Medulla oblongata (tissue), 1 donor: ENCODE data around the gene NELFE.
"Not testable (repeated sequence)": the region's sequence is repeated elsewhere in the genome, so short reads cannot be mapped to it uniquely, and the experiment has no call there.

ENCODE experiments used
- DNase-seq: peaks from one replicate; pipeline ENCODE4 v3.0.0-alpha.2; 2015; ENCODE audit errors: extremely low spot score

The NELFE gene, protein sequence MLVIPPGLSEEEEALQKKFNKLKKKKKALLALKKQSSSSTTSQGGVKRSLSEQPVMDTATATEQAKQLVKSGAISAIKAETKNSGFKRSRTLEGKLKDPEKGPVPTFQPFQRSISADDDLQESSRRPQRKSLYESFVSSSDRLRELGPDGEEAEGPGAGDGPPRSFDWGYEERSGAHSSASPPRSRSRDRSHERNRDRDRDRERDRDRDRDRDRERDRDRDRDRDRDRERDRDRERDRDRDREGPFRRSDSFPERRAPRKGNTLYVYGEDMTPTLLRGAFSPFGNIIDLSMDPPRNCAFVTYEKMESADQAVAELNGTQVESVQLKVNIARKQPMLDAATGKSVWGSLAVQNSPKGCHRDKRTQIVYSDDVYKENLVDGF

DNA sequence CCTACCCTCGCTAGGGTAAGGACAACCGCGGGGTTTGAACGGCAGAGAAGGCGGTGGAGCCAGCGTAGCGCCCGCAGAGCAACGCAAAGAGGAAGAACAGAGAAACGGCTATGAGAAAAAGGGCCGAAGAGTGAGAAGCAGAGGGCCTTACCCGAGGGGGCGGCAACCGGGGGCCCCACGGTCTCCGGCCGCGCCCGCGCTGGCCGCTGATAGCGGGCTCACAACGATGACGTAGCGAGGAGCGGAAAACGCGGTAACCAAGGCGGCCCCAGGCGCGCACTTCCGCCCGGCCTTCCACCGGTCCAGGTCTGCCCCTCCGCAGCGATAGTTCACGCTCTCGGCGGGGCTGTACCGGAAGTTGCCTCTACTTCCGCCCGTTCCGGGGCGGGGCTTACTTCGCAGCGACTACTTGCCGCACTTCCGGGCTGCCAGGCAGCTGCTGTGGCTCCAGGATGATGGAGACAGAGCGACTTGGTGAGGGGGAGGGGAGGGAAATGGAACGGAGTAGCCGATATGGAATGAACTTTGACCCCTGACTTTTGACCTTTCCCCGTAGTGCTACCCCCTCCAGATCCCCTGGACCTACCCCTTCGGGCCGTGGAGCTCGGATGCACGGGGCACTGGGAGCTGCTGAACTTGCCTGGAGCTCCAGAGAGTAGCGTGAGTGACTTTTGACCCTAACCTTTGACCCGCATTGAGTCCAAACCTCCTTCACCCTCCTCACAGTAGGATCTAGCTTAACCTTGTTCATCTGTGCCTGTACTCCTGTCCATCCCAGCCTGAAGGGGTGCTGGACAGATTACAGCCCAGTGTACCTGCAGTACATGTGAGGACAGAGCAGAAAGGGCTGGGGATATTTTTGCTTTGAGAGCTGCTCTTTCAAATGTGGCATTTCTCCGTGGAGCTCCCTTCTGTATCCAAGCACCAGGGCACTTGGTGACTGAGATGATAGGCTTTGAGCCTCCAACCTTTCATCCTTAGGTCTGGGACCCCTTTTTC, at the start of gene NELFE, which contains the start of gene SKIC2:
NELFE (minus strand) TSS at position 231 of the 999 bp plus-strand sequence. CDS start 525 bp downstream, outside the sequence.
SKIC2 (plus strand) TSS at position 435 of the 999 bp plus-strand sequence; CDS start at position 453, 18 bp downstream.
- peak; percentile 99 for DNase-seq

DNA sequence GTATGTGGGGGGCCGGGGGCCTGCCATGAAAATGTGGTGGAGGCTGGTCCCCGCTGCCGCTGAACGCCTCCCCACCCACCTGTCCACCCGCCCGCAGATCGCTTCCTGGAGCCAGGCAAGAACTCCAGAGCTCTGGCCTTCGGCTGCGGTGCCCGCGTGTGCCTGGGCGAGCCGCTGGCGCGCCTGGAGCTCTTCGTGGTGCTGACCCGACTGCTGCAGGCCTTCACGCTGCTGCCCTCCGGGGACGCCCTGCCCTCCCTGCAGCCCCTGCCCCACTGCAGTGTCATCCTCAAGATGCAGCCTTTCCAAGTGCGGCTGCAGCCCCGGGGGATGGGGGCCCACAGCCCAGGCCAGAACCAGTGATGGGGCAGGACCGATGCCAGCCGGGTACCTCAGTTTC, 49.3 kb upstream of the NELFE start:
- not testable (repeated sequence) for DNase-seq

DNA sequence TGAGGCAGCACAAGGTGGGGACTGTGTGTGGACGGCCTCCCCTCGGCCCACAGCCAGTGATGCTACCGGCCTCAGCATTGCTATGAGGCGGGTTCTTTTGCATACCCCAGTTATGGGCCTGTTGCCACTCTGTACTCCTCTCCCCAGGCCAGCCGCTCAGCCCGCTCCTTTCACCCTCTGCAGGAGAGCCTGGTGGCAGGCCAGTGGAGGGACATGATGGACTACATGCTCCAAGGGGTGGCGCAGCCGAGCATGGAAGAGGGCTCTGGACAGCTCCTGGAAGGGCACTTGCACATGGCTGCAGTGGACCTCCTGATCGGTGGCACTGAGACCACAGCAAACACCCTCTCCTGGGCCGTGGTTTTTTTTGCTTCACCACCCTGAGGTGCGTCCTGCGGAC, 48.3 kb upstream of the NELFE start:
- DNase-seq = not testable (repeated sequence)

DNA sequence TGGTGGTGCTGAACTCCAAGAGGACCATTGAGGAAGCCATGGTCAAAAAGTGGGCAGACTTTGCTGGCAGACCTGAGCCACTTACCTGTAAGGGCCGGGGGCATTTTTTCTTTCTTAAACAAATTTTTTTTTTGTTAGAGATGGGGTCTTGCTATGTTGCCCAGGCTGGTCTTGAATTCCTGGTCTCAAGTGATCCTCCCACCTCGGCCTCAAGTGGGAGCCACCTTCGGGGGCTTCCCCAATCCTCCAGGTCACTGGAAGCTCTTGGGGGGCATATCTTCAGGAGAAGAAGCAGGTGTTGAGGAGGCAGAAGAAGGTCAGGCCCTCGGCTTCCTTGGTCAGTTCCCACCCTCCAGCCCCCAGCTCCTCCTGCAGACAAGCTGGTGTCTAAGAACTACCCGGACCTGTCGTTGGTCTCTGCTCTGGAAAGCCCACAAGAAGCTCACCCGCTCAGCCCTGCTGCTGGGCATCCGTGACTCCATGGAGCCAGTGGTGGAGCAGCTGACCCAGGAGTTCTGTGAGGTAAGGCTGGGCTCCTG, 47.3 kb upstream of the NELFE start:
- DNase-seq = not testable (repeated sequence)

DNA sequence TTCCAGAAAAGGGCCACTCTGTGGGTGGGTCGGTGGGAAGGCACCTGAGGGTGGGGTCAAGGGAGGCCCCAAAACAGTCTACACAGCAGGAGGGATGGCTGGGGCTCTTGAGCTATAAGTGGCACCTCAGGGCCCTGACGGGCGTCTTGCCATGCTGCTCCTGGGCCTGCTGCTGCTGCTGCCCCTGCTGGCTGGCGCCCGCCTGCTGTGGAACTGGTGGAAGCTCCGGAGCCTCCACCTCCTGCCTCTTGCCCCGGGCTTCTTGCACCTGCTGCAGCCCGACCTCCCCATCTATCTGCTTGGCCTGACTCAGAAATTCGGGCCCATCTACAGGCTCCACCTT, 46.7 kb upstream of the NELFE start:
- DNase-seq = not testable (repeated sequence)

DNA sequence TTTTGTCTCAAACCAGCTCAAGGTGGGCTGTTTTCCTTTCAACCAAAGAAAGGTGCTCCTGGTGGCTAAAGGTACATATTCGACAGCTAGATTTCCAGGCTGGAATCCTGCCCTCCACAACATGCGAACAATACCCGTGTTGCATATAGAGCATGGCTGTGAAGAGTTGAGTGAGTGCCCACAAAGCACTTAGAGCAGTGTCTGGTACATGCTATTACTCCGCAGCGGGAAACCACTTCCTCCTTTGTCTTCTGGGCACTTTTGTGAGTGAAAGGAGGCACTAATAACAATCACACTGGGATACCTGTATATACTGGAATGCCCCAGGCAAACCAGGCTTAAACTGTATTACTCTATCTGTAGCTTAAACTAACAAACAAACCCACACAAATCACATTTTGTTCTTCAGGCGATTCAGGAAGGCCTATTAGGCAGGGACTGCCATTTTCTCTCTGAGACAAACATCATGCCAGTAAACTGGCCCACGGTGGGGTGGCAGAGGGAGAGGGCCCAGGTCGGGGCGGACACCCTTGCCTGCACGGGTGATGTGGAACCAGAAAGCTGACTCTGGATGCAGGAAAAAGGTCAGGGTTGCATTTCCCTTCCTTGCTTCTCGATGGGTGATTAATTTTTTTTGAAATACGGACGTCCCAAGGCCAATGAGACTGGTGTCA, 46.2 kb upstream of the NELFE start:
- DNase-seq = not testable (repeated sequence)

DNA sequence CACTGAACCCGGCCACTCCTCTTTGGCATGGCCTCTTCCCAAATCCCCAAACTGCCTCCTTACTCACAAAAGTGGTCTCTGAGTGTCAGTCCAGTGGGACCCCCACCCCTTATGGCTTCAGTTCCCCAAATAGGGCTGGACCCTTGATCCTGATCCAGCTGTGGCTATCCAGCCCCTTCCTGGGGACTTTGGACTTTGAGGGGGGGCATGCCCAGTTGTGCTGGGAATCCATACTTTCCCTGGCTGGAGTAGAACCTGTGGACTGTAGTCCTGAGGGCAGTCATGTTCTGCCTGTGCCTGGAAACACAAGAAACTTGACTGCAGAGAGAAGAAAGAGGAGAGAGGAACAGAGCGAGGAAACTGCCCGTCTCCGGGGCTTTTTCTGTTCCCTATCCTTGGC, 45.6 kb upstream of the NELFE start:
- DNase-seq = not testable (repeated sequence)

DNA sequence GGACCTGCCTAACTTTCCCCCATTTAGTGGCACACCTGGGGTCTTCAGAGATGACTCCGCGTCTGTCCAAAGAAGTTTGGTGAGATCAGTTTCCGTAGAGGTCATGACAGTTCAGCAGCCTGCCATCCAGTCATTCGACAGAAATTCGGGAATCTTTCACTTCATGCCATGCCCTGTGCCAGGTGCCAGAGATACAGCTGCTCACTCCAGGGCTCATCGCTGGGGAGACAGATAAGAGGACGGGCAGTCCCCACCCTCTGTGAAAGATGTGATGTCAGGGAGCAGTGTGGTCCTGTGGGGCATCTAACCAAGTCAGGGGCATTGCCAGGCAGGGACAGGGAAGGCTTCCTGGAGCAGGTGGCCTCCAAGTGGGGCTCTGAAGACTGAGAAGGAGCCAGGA, 44.5 kb upstream of the NELFE start:
- DNase-seq = not testable (repeated sequence)

DNA sequence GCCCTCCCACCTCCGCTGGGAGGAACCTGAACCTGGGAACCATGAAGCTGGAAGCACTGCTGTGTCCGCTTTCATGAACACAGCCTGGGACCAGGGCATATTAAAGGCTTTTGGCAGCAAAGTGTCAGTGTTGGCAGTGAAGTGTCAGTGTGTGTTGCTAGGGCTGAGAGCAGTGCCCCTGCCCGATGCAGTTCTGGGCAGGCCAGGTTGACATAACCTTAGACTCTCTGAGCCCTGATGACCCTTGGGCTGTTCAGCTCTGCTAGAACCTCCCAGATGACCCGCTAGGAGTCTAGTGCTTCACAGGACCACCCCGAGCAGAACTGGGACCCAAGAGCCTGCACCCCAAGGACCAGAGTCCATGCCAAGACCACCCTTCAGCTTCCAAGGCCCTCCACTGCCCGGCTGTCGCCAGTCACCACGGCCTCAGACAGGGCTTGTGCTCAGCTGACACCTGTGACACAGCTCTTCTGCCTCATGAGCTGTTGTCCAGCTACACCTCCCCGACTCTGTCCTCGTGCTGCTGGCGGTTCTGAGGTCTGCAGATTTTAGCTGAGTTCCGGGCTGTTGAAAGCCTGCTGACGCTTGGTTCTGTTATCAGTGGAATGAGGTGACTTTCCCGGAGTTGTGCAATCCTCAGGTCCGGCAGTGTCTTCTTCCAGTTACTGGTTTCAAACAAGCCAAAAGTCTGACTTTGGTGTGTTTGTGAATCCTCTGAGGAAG, 43.9 kb upstream of the NELFE start:
- DNase-seq = not testable (repeated sequence)

DNA sequence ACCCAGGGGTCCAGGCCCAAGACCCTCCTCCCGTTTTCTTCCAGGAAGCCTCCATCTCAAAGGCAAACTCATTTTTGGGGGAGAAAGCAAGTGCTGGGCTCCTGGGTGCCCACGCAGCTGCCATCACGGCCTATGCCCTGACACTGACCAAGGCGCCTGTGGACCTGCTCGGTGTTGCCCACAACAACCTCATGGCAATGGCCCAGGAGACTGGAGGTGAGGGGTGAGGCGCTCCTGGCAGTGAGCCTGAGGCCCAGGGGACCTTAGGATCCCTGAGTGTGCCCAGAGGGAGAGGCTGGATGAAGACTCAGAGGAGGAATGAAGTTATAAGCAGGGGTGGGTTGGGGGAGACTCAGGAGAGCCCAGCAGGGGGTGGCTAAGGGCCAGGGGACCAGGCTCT, 37.6 kb upstream of the NELFE start:
- DNase-seq = not testable (repeated sequence)

DNA sequence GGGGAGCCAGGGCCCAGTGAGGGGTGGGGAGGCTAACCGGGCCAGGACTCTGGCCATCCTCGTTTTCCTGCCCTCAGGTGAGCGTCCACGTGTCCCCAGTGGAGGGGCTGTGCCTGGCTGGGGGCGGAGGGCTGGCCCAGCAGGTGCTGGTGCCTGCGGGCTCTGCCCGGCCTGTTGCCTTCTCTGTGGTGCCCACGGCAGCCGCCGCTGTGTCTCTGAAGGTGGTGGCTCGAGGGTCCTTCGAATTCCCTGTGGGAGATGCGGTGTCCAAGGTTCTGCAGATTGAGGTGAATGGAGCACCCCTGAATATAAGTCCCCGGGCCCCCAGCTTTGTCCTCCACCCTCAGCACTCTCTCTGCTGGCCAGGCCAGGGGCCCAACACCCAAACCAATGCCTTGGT, 35.6 kb upstream of the NELFE start:
- DNase-seq = not testable (repeated sequence)

DNA sequence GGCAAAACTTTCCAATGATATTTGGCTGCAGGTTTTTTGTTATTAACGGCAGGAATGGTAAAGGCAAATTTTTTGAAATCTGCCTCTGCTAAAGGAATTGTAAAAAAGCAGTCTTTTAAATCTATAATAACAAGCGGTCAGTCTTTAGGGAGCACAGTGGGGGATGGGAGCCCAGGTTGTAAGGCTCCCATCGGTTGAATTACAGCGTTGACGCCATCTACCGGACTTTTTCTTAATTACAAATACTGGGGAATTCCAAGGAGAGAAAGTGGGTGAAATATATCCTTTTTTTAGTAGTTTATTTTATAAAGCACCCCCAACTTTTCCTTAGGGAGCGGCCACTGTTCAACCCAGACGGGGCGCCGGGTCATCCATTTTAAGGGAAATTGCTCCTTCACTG, 30.6 kb upstream of the NELFE start:
- not testable (repeated sequence) for DNase-seq

DNA sequence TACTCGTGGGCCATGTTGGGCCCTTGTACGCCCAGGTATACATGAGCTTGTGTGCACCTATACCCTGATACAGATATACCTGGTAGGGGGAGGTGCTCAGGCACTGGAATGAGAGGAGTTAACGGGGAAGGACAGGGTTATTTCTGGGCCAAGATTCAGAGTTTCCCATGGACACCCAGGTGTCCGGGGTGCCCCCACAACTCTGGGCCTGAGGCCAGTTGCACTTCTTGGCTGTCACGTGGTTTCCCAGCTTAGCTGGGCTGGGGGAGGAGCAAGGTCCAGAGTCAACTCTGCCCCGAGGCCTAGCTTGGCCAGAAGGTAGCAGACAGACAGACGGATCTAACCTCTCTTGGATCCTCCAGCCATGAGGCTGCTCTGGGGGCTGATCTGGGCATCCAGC, 23.0 kb upstream of the NELFE start, which contains the start of gene C4A:
C4A (plus strand) TSS at position 314 of the 400 bp plus-strand sequence; CDS start at position 365, 51 bp downstream.
- not testable (repeated sequence) for DNase-seq

DNA sequence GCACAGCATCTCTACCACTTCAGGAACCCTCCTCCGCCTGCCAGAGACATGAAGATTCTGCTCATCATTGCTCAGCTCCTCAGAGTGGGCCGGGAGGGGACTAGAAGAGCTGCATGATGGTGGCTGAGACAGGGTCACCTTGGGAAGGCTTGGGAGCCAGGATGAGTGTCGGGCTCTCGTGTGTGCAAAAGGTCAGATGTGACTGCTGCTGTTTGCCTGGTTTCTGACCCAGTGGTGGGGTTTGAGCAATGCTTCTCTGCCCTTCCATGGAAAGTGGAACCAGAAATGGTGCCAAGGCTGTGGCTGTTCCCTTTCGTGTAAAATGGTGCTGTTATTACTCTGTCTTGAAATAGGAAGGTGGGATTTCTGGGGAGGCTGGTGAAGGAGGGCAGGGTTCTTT, 22.2 kb upstream of the NELFE start:
- not testable (repeated sequence) for DNase-seq

DNA sequence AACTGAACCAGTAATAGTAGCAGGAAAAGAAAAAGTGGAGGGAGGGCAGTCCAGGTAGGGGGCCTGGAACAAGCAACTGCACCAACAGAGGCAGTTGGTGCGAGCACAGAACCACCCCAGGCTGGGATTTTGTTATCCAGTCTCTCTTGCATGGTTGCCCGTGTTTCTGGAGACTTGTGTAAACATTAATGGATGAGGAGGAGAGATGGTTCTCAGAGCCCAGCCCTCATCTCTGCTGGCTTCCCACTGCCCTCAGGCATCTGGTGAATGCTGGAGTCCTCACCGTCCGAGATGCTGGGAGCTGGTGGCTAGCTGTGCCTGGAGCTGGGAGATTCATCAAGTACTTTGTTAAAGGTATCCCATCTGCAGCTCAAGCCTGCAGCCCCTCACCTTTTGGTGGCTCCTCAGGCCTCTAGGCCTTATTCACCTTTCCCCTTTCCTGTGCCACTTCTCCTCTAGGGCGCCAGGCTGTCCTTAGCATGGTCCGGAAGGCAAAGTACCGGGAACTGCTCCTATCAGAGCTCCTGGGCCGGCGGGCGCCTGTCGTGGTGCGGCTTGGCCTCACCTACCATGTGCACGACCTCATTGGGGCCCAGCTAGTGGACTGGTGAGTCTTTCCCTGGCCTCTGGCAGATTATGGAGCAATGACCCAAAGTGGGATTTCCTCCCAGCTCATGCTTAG, 21.6 kb upstream of the NELFE start:
- DNase-seq = not testable (repeated sequence)

DNA sequence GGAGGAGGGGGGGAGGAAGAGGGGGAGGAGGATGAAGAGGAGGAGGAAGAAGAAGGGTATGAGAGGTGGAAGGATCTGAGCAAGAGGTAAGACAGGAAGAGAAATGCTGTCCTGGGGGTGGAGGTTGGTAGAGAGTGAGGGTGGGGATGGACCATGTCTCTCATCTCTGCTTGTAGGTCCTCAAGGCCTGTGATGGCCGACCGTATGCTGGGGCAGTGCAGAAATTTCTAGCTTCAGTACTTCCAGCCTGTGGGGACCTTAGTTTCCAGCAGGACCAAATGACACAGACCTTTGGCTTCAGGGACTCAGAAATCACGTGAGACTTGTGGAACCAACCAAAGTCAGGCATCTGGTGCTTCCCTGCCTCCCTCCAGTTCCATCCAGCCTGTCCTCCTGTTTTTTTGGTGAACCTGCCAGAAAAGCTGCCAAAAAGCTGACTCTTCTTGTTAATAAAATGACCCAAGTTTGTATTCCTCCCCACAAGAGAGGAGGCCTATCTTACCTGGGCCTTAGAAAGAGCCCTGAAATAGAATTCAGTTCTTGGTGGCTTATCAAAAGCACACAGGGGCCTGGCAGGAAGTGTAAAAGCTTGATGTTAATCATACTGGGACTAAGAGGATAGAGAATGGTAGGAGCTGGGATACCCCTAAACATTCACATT, 20.6 kb upstream of the NELFE start:
- no peak for DNase-seq

DNA sequence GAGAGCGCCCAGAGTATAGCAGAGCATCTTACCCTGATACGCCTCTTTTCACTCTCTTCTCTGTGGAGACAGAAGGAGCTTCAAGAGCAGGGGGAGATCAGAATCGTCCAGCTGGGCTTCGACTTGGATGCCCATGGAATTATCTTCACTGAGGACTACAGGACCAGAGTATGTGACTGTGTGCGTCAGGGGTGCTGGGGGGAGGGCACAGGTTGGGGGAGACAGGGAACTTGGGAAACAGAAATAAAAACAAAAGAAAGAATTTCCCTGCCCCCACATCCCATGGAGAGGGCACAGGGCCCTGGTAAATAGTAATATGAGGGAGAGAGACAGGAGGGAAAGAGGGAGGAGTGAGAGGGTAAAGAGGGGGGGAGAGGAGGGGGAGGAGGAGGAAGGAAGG, 20.1 kb upstream of the NELFE start:
- DNase-seq = no peak

DNA sequence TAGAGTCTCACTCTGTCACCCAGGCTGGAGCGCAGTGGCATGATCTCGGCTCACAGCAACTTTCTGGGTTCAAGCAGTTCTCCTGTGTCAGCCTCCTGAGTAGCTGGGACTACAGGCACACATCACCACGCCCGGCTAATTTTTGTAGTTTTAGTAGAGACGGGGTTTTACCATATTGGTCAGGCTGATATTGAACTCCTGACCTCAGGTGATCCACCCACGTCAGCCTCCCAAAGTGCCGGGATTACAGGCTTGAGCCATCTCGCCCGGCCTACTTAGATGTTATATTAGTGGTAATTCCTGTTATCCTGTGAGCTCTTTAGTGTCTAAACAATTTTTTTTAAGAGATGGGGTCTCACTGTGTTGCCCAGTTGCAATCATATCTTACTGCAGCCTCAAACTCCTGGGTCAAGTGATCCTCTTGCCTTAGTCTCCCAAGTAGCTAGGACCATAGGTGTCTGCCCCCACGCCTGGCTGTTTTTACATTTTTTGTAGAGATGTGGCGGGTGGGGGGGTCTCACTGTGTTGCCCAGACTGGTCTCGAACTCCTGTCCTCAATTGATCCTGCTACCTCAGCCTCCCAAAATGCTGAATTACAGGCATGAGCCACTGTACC, 19.2 kb upstream of the NELFE start:
- DNase-seq = no peak

DNA sequence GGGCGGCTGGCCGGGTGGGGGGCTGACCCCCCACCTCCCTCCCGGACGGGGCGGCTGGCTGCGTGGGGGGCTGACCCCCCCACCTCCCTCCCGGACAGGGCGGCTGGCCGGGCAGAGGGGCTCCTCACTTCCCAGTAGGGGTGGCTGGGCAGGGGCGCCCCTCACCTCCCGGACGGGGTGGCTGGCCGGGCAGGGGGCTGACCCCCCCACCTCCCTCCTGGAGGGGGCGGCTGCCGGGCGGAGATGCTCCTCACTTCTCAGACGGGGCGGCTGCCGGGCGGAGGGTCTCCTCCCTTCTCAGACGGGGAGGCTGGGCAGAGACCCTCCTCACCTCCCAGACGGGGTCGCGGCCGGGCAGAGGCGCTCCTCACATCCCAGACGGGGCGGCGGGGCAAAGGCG, 17.3 kb upstream of the NELFE start:
- DNase-seq = not testable (repeated sequence)
